GM19351 (cell line): ENCODE results near the gene CRAMP1.

ENCODE experiments used
- ATAC-seq: cut with Tn5 transposase; IDR thresholded peaks from one replicate; pipeline ENCODE4 v1.9.1; 2021; ENCODE audit warnings: mild to moderate bottlenecking, moderate library complexity; ENCODE audit not compliant: unreplicated experiment

CRAMP1 gene

GRCh38 chr16:1655269-1655807, 43.2 kb downstream of the CRAMP1 start:
- no peak for ATAC-seq

- no peak for ATAC-seq
These were observed 44.0 kb downstream of the CRAMP1 start for GRCh38 chr16:1655909-1656807.

DNA sequence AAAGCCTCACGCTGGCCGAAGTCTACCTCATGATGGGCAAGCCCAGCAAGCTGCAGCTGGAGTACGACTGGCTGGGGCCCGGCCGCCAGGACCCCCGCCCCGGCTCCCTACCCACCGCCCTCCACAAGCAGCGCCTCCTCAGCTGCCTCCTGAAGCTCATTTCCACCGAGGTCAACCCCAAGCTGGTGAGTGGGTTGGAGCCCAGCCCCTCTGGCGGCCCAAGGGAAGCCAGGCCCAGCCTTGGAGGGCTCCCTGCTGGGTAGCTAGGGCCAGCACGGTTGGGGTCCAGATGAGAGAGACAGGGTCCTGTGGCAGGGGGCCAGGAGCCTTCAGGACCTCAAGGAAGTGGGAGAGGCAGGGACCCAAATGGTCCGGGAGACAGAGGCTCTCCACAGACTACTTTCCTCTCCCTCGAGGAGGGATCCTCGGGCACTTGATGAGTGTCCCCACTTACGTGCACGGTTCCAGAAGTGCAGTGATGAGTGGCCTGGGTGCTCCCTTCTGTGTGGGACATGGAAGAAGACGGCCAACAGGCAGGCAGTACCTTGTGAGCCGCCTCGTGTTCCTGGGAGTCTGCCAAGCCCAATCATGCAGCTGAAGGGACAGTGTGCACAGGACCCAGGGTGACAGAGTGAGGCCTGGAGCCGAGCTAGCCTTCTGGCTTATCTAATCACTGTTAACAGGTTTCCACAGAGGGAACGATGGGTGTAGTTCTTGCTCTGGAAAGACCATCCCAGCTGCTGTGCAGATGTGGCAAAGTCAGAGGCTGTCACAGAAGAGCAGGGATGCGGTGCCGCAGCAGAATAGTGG, 44.9 kb downstream of the CRAMP1 start:
- ATAC-seq: no peak

- no peak for ATAC-seq
These were observed 45.7 kb downstream of the CRAMP1 start for GRCh38 chr16:1657841-1658240.

DNA sequence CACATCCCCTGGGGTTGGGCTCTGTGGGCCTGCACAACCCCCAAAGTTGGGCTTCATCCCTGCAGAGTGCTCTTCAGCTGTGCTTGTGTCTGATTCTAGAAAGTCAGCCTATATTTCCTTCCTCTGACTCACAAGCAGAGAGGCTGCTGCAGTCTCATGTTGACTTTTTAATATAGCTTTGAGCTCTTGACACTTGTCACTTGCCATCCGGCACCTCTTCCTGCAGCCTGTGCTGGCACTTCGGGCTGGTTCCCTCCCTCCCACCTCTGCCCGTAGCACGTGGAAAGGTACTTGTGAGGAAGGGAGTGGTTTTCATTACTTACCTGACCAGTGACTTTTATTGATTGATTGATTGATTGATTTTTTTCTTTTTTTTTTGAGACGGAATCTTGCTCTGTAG, 46.9 kb downstream of the CRAMP1 start:
- no peak for ATAC-seq

DNA sequence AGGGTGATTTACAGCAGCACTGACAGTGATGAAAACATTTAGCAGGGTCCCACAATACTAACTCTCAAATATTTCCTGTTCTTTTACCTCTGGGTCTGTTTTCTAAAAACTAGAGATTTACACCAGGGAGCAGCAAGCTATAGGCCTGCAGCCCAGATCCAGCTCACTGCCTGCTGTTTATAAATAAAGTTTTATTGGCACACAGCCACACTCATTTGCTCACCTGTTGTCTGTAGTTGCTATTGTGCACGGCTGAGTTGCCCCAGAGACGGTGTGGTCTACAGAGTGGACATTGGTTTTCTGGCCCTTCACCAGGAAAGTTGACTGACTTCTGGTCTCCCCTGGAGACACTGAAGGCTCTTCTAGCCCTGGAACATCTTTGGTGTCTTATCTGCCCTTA, 49.7 kb downstream of the CRAMP1 start:
- ATAC-seq: no peak

GRCh38 chr16:1662543-1662942, 50.4 kb downstream of the CRAMP1 start:
- ATAC-seq: no peak

DNA sequence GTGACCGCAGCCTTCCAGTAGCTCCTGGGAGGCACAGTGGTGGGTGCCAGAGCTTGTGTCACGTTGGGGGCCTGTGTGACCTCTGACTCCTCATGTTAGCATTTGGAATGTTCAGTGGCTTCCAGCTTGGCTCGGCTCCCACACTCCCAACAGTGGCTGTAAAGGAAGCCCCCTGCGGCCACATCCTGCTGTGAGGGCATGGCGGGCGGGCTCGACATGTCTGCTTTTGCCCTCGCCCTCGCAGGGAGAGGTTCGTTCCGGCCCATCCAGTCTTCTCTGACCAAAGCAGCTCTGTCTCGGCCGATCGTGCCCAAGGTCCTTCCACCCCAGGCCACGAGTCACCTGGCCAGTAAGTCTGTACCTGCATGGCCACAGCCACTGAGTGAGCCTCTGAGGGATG, 53.7 kb downstream of the CRAMP1 start:
- ATAC-seq: no peak

GRCh38 chr16:1666316-1666715, 54.2 kb downstream of the CRAMP1 start:
- no peak for ATAC-seq

DNA sequence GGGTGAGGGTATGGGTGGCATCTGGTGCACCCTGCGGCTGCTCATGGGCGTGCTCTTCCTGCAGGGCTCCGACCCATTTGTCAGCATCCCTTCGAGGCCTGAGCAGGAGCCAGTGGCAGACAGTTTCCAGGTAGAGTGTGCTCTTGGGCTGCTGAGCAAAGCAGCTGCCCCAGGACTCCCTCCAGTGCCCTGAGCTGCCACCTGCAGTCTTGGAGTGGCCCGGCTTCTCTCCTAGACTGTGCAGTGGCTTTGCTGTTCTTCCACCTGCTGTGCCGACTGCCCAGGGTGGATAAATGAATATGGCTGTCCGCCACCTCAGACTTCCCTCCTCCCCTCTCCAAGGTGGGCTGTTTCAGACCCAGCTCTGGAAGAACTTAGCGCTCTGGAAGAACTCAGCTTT, 55.1 kb downstream of the CRAMP1 start:
- no peak for ATAC-seq

GRCh38 chr16:1667916-1668315, 55.8 kb downstream of the CRAMP1 start:
- ATAC-seq: no peak

- no peak for ATAC-seq
These were observed 56.6 kb downstream of the CRAMP1 start for GRCh38 chr16:1668612-1669319.

DNA sequence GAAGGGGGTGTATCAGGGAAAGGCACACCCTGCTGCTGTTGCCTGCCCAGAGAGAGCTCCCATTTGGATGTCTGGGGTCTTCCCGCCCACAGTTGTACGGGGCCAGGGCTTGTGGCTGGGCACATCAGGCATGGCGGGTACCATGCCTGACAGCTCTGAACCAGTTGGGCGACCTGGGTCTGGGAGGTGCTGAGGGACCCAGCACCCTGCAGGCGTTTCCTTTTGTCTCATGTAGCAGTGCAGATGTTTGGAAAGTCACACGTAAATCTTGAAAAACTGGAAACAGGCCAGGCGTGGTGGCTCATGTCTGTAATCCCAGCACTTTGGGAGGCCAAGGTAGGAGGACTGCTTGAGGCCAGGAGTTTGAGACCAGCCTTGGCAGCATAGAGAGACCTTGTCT, 57.5 kb downstream of the CRAMP1 start:
- ATAC-seq: no peak

GRCh38 chr16:1670371-1670770, 58.2 kb downstream of the CRAMP1 start:
- ATAC-seq: no peak

DNA sequence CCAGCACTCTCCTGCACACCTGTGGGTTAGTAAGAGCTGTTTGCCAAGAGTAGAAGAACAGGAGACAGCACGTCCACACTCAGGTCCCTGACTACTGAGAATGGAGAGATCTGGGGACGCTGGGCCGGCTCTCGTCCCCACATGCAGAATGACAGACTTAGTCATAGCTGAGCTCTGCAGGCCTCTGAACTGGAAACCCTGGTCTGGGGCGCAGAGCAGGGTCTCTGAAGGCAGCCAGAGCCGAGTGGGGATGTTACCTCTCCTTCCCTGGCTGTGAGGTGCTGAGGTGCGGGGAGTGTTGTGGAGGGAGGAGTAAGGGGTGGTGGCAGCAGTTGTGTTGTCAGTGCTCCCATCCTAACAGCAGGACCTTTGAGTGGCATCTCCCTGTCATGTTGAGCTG, 58.7 kb downstream of the CRAMP1 start:
- no peak for ATAC-seq

DNA sequence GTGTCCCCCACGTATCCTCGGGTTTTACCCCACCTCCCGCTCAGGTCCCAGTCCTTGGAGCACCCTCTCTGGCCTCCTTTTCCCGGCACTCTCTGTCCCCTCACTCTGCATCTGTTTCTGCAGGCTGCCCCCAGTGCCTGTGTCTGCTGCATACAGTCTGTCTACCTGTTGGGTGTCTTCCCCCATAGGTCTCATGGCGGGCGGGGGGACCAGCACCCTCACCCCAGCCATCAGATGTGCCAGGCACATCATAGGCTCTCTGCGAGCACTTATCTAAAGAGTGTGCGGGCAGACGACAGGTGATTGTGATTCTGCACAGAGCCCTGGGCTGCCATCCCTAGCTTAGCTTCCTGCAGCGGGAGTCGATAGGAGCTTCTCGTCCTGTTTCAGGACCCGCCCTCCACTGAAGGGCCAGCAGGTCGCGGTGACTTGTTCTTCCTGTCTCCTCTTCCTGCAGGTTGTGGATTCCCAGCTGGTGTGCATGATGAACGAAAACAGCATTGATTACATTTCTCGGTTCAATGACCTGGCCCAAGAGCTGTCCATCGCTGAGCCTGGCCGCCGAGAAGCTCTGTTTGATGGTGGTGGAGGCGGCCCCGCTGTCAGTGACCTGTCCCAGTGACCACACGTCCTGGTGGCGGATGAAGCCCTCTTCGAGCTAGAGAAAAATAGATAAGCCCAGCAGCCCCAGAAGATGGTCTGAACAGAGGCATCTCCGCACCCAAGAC, 61.4 kb downstream of the CRAMP1 start:
- no peak for ATAC-seq

DNA sequence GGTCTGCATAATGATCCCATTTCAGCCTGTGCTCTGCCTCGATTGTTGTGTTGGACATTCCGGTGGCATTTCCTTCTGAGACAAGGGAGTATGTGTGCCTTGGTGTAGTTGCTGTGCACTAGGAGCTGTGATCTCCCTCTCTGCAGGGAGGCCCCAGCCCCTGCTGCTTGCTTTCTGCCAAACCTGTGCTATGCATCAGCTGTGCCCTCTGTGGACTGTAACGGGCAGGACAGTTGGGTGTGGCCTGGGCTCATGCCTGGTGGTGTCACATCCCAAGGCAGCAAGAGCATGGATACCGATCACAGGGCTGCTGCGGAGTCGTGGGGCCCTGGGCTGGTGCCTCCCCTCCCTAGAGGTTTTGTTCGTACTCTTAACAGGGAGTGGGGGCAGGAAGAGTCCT, 62.1 kb downstream of the CRAMP1 start:
- no peak for ATAC-seq

GRCh38 chr16:1674751-1675664, 62.8 kb downstream of the CRAMP1 start:
- ATAC-seq: no peak

DNA sequence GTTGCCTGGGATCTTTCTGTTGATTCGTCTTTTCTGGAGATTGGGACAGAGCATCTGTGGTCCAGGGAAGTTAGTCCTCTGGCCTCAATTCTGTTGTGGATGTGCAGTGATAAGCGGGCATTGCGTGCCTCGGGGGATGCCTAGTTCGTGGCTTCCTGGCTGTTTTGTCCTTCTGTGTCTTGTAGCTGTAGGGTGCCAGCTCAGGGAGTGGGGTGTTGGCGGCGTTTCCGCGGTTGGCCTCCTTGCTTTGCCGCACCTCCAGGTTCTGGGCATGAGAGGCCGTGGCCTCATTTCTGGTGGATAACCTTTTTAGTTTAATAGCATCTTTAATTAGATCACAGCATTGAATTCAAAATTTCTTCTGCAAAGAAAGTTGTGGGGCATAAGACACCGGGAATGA, 64.5 kb downstream of the CRAMP1 start:
- ATAC-seq: no peak
